SU-DHL-6 (cell line): ENCODE results near the gene CLIC5.

Source experiments
- H2AFZ ChIP-seq: fragments of 200-600 bp; sonication (generic); 2 replicates; pipeline ENCODE4 v1.6.1; 2014; ENCODE audit warnings: low read depth, mild to moderate bottlenecking, moderate library complexity, mixed read lengths, antibody characterized with exemption, low read length; ENCODE audit not compliant: severe bottlenecking
- H3F3A ChIP-seq: fragments of 200-600 bp; shearing (Covaris generic); 2 replicates; pipeline ENCODE4 v1.6.0; 2016; ENCODE audit warnings: antibody characterized with exemption, mild to moderate bottlenecking; ENCODE audit not compliant: insufficient read depth
- H3K27ac ChIP-seq: fragments of 200-600 bp; sonication (generic); 2 replicates; pipeline ENCODE4 v1.5.1; 2016; ENCODE audit warnings: low read depth, mild to moderate bottlenecking, low read length, moderate library complexity, mixed read lengths
- H3K27me3 ChIP-seq: fragments of 200-600 bp; sonication (generic), shearing (Covaris generic); 2 replicates; pipeline ENCODE4 v1.6.0; 2014; ENCODE audit warnings: mild to moderate bottlenecking, low read length
- H3K36me3 ChIP-seq: fragments of 200-600 bp; sonication (generic); 2 replicates; pipeline ENCODE4 v1.6.1; 2014; ENCODE audit warnings: mild to moderate bottlenecking, low read length, mixed read lengths
- H3K4me2 ChIP-seq: fragments of 300-600, 200-600 bp; shearing (Covaris generic), sonication (generic); 2 replicates; pipeline ENCODE4 v1.6.0; 2014; ENCODE audit warnings: low read length, low read depth, mild to moderate bottlenecking; ENCODE audit not compliant: poor library complexity, severe bottlenecking
- H3K4me3 ChIP-seq: fragments of 200-600 bp; sonication (generic); 2 replicates; pipeline ENCODE4 v1.5.1; 2014; ENCODE audit warnings: antibody characterized with exemption, low read length, mild to moderate bottlenecking, mixed read lengths; ENCODE audit not compliant: insufficient read depth, poor library complexity, severe bottlenecking
- H3K79me2 ChIP-seq: fragments of 200-600 bp; sonication (generic); 2 replicates; pipeline ENCODE4 v1.6.1; 2014; ENCODE audit warnings: mild to moderate bottlenecking, low read length, moderate library complexity; ENCODE audit not compliant: insufficient read depth
- H3K9ac ChIP-seq: fragments of 200-600 bp; sonication (generic); 2 replicates; pipeline ENCODE4 v1.7.0; 2014; ENCODE audit warnings: mild to moderate bottlenecking, low read length
- H3K9me2 ChIP-seq: fragments of 200-600 bp; sonication (generic); replicated peaks from 2 replicates; pipeline ENCODE4 v1.6.1; 2014; ENCODE audit warnings: low read length; ENCODE audit not compliant: insufficient read depth
- H3K9me3 ChIP-seq: fragments of 200-600 bp; sonication (generic); 2 replicates; pipeline ENCODE4 v1.6.1; 2014; ENCODE audit warnings: low read length, mixed read lengths; ENCODE audit not compliant: insufficient read depth
- H4K20me1 ChIP-seq: fragments of 200-600 bp; sonication (generic); 2 replicates; pipeline ENCODE4 v1.6.1; 2014; ENCODE audit warnings: low read depth, mild to moderate bottlenecking, antibody characterized with exemption, low read length, moderate library complexity, mixed read lengths
- CTCF ChIP-seq: fragments of 200-600 bp; sonication (generic); IDR thresholded peaks from one replicate; pipeline ENCODE4 v1.5.1; 2017; ENCODE audit warnings: antibody characterized with exemption, mild to moderate bottlenecking, low read length, moderate library complexity; ENCODE audit not compliant: insufficient read depth, poor library complexity, severe bottlenecking
- EZH2phosphoT487 ChIP-seq: fragments of 200-600 bp; sonication (generic), shearing (Covaris generic); conservative IDR thresholded peaks from 2 replicates; pipeline ENCODE4 v1.6.1; 2018; ENCODE audit warnings: mild to moderate bottlenecking, antibody characterized with exemption, low read length, moderate library complexity, mixed read lengths

The CLIC5 gene

GRCh38 chr6:46050845-46051405 is 35.3 kb upstream of the CLIC5 start:
- Histone ChIP-seq H4K20me1 (no peaks in the 10 kb centered on the region), H3K4me2 (no peak overlapping the region), H3F3A (no peaks in the 10 kb centered on the region), H3K9me3 (no peaks in the 10 kb centered on the region), H3K27ac (no peak overlapping the region), H3K36me3 (no peaks in the 10 kb centered on the region), H3K9me2 (no peaks in the 10 kb centered on the region), H3K79me2 (no peaks in the 10 kb centered on the region), H3K9ac (no peak overlapping the region), H3K27me3 (no peaks in the 10 kb centered on the region), H2AFZ (no peak overlapping the region), H3K4me3 (no peak overlapping the region)
- TF ChIP-seq CTCF (no peak), EZH2phosphoT487 (no peak)

DNA sequence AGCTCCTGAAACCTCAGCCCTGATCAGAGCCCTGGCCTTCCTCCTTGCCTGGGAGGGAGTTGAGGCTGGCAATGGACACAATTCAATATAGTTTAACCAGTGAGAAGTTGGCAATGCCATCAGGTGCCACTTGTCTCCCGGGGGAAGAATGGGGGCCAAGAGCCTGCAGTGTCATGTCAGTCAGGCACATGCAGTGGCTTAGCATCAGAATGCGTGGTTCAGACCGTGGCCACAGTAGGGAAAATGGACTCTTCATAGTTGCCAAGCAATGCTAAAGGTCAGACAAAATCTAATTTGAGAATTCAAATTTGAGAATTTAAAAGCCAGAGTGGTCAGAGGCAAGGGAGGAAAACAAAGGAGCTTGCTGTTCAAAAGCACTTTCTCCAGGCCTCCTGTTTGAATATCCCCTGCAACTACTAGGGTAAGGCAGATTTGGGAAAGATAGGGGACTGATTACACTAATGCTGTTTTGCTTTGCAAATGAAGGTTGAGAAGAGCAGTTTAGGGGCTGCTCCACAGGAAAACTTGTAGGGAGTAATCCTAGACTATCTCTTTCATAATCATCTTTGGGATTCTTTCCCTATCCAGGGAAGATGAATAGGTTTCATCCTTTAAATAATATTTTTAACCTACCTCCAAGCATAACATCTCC is 33.1 kb upstream of the CLIC5 start:
- no peaks in the 10 kb centered on the region for H3K27me3 ChIP-seq
- no peak overlapping the region for H3K4me3 ChIP-seq
- no peaks in the 10 kb centered on the region for H3F3A ChIP-seq
- H3K9me2 ChIP-seq: no peaks in the 10 kb centered on the region
- H3K27ac ChIP-seq: no peak overlapping the region
- H4K20me1 ChIP-seq: no peaks in the 10 kb centered on the region
- no peaks in the 10 kb centered on the region for H3K9me3 ChIP-seq
- H3K9ac ChIP-seq: no peak overlapping the region
- no peaks in the 10 kb centered on the region for H3K36me3 ChIP-seq
- H3K79me2 ChIP-seq: no peaks in the 10 kb centered on the region
- no peak overlapping the region for H2AFZ ChIP-seq
- H3K4me2 ChIP-seq: no peak overlapping the region
- no peak for TF ChIP-seq EZH2phosphoT487

- H3K9me3 ChIP-seq: no peaks in the 10 kb centered on the region
- no peaks in the 10 kb centered on the region for H3K27me3 ChIP-seq
- no peak overlapping the region for H2AFZ ChIP-seq
- H3K4me2 ChIP-seq: no peak overlapping the region
- no peaks in the 10 kb centered on the region for H4K20me1 ChIP-seq
- H3K9ac ChIP-seq: no peak overlapping the region
- no peak overlapping the region for H3K4me3 ChIP-seq
- H3K27ac ChIP-seq: no peak overlapping the region
- no peaks in the 10 kb centered on the region for H3K79me2 ChIP-seq
- no peaks in the 10 kb centered on the region for H3F3A ChIP-seq
- H3K9me2 ChIP-seq: no peaks in the 10 kb centered on the region
- TF ChIP-seq EZH2phosphoT487: no peak
- TF ChIP-seq CTCF: no peak
- no peaks in the 10 kb centered on the region for H3K36me3 ChIP-seq
Measured at GRCh38 chr6:46046558-46047174, 31.0 kb upstream of the CLIC5 start.
